H4 (cell line): ENCODE data around the gene AFF2. TPM values are rescaled to one million over a fixed set of nuclear protein-coding genes. Genes with fewer than 3 reads are reported as not detected.
"Not testable (repeated sequence)": the region's sequence is repeated elsewhere in the genome, so short reads cannot be mapped to it uniquely, and the experiment has no call there.

ENCODE experiments used
- DNase-seq: peaks from one replicate; pipeline ENCODE4 v3.0.0-alpha.2; 2015; ENCODE audit warnings: low spot score
- total RNA-seq: library from RNA; depleted of rRNA; stranded (reverse); fragments of >200 nt; shearing (Covaris generic); gene quantifications from 2 replicates; pipeline ENCODE4 v1.2.3, GENCODE V29; 2014

AFF2 gene
- total RNA-seq, 1 experiment from 2014 or later, result under 0.01 TPM

GRCh38 chrX:148643460-148643859 is 143.0 kb downstream of the AFF2 start:
- no peak for DNase-seq

GRCh38 chrX:148647651-148648050 is 147.2 kb downstream of the AFF2 start:
- no peak for DNase-seq

- no peak for DNase-seq
Observed at GRCh38 chrX:148649145-148649795, 148.9 kb downstream of the AFF2 start.

GRCh38 chrX:148658115-148658730 is 157.8 kb downstream of the AFF2 start:
- no peak for DNase-seq

- DNase-seq, result no peak
Observed at GRCh38 chrX:148659481-148659880, 159.1 kb downstream of the AFF2 start.

- DNase-seq, result peak; percentile 2
Observed at GRCh38 chrX:148661035-148661434, 160.6 kb downstream of the AFF2 start.

GRCh38 chrX:148662014-148662413 is 161.6 kb downstream of the AFF2 start:
- DNase-seq, result no peak

- DNase-seq, result no peak
Observed at GRCh38 chrX:148664171-148664570, 163.8 kb downstream of the AFF2 start.

- DNase-seq, result no peak
Observed at GRCh38 chrX:148664995-148665394, 164.6 kb downstream of the AFF2 start.

- not testable (repeated sequence) for DNase-seq
Observed at GRCh38 chrX:148669175-148669574, 168.8 kb downstream of the AFF2 start.

- DNase-seq, result no peak
Observed at GRCh38 chrX:148670277-148670676, 169.9 kb downstream of the AFF2 start.

- DNase-seq, result no peak
Observed at GRCh38 chrX:148672517-148672916, 172.1 kb downstream of the AFF2 start.

- no peak for DNase-seq
Observed at GRCh38 chrX:148681605-148682004, 181.2 kb downstream of the AFF2 start.

- DNase-seq, result no peak
Observed at GRCh38 chrX:148682206-148682605, 181.8 kb downstream of the AFF2 start.

- DNase-seq, result no peak
Observed at GRCh38 chrX:148691456-148691855, 191.0 kb downstream of the AFF2 start.

- DNase-seq, result no peak
Observed at GRCh38 chrX:148695255-148695654, 194.8 kb downstream of the AFF2 start.

GRCh38 chrX:148698221-148698620 is 197.8 kb downstream of the AFF2 start:
- DNase-seq, result no peak

- no peak for DNase-seq
Observed at GRCh38 chrX:148700021-148700420, 199.6 kb downstream of the AFF2 start.

GRCh38 chrX:148713981-148714380 is 213.6 kb downstream of the AFF2 start:
- no peak for DNase-seq

GRCh38 chrX:148715361-148715760 is 214.9 kb downstream of the AFF2 start:
- DNase-seq, result no peak

- no peak for DNase-seq
Observed at GRCh38 chrX:148722966-148723365, 222.5 kb downstream of the AFF2 start.

GRCh38 chrX:148723551-148723950 is 223.1 kb downstream of the AFF2 start:
- no peak for DNase-seq

- DNase-seq, result no peak
Observed at GRCh38 chrX:148728901-148729300, 228.5 kb downstream of the AFF2 start.

GRCh38 chrX:148732743-148733142 is 232.3 kb downstream of the AFF2 start:
- DNase-seq, result no peak
